ENCODE results near the gene CRMP1.

- TF ChIP-seq, protein P1, sequence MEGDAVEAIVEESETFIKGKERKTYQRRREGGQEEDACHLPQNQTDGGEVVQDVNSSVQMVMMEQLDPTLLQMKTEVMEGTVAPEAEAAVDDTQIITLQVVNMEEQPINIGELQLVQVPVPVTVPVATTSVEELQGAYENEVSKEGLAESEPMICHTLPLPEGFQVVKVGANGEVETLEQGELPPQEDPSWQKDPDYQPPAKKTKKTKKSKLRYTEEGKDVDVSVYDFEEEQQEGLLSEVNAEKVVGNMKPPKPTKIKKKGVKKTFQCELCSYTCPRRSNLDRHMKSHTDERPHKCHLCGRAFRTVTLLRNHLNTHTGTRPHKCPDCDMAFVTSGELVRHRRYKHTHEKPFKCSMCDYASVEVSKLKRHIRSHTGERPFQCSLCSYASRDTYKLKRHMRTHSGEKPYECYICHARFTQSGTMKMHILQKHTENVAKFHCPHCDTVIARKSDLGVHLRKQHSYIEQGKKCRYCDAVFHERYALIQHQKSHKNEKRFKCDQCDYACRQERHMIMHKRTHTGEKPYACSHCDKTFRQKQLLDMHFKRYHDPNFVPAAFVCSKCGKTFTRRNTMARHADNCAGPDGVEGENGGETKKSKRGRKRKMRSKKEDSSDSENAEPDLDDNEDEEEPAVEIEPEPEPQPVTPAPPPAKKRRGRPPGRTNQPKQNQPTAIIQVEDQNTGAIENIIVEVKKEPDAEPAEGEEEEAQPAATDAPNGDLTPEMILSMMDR (conservative IDR thresholded peaks at IDR 0.05; ENCODE audit: low read depth, low read length): no peak
- no peak for TF ChIP-seq EZH2phosphoT487 (IDR thresholded peaks at IDR 0.05; ENCODE audit: borderline replicate concordance, low read length)
- TF ChIP-seq EZH2 (IDR thresholded peaks at IDR 0.05; ENCODE audit: low read length, unreplicated experiment): no peak
These were observed 66.3 kb downstream of the CRMP1 start for GRCh38 chr4:5826437-5827107.

Measured in PC-3 (cell line).